SK-N-MC (cell line): ENCODE measurements around the gene DGKQ.

Source experiments
- EZH2 ChIP-seq: fragments of 200-600 bp; sonication (generic); IDR thresholded peaks from one replicate; pipeline ENCODE4 v1.6.1; 2017; ENCODE audit warnings: antibody characterized with exemption
- FOXP2 ChIP-seq: optimal IDR thresholded peaks from 2 replicates; pipeline ENCODE3; 2011; ENCODE audit warnings: mild to moderate bottlenecking, moderate library complexity; ENCODE audit not compliant: insufficient read depth; ENCODE audit errors: extremely low read length, control extremely low read depth
- POLR2AphosphoS5 ChIP-seq: IDR thresholded peaks from 2 replicates; pipeline ENCODE4 v1.6.1; 2012; ENCODE audit warnings: mild to moderate bottlenecking, low read depth, low read length, borderline replicate concordance

DNA sequence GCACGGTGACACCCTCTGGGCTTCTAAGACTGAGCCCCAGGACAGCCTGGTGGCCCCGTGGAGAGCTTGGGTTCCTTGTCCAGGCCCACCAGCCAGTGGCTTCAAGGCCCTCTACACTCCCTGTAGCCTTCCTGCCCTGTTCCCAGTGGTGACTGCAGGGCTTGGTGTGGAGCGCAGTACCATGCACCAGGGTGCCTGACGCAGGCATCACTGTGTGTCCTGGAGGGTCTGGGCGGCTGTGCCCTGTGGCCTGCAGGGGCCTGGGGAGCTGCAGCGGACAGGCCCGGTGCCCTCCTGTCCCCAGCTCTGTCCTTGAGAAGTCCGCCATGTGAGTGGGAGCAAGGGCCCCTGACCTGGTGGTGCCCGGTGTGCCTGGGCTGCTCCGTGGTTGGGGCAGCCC lies 42.4 kb upstream of the DGKQ start:
- no peak for TF ChIP-seq EZH2
- no peak for TF ChIP-seq POLR2AphosphoS5
- TF ChIP-seq FOXP2 = no peak
